ENCODE measurements around the gene PLCB3. TPM values are rescaled to one million over a fixed set of nuclear protein-coding genes. Genes with fewer than 3 reads are reported as not detected.
A peak's percentile ranks its signal among the peaks of the same experiment; 100 is the strongest.

Gene PLCB3
- total RNA-seq, 1 donor from 2014 or later = 43.5 TPM

DNA sequence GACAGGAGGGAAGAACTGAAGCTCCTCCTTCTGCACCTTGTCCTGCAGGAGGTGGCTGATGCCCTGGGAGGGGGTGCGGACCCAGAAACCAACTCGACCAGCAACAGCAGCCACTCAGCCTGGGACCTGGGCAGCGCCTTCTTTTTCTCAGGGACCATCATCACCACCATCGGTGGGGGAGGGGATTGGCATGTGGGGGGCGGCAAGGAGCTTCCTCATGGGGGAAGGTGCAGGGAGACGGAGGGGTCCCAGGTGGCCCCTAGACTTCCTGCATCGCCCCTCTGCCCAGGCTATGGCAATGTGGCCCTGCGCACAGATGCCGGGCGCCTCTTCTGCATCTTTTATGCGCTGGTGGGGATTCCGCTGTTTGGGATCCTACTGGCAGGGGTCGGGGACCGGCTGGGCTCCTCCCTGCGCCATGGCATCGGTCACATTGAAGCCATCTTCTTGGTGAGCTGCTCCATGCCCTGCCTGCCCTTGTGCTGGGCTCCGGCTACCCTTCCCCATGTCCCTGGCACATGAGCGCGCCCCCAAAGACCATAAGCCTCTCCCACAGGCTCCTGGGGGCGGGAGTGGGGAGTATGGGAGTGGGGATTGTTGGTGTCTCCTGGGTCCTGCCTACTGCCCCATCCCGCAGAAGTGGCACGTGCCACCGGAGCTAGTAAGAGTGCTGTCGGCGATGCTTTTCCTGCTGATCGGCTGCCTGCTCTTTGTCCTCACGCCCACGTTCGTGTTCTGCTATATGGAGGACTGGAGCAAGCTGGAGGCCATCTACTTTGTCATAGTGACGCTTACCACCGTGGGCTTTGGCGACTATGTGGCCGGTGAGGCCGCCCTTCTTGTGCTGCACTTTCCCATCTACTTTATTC is 45.7 kb downstream of the PLCB3 start:
- DNase-seq (ENCODE audit: low read depth) = no peak
- TF ChIP-seq CTCF (conservative IDR thresholded peaks at IDR 0.05; ENCODE audit: low read depth, low read length) = no peak
- H3K4me3 ChIP-seq (ENCODE audit: low read depth, low read length) = no peak overlapping the region

DNA sequence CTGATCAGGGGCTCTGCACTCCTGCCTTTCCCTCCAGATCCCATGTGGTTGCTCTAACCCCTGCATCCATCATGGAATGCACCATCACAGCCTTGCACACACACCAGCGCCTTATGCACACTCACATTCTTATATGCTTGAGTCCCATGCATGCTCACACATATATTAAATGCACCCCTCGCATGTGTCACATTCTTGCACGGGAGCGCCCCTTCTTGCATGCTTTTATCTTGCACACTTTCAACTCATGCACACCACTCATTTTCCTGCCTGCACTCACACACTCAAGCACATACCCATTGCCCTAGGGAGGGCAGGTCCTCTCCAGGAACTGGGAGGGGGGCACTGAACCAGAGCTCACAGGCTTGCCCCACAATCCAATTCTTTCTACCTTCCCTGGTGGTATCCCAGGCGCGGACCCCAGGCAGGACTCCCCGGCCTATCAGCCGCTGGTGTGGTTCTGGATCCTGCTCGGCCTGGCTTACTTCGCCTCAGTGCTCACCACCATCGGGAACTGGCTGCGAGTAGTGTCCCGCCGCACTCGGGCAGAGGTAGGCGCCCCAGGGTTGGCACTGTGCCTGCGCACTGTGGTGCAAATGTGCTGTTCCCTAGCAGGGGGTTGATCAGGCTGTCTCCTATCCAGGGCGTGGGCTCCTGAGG is 46.5 kb downstream of the PLCB3 start:
- H3K4me3 ChIP-seq (ENCODE audit: low read depth, low read length) = no peak overlapping the region
- no peak for DNase-seq (ENCODE audit: low read depth)
- TF ChIP-seq CTCF (conservative IDR thresholded peaks at IDR 0.05; ENCODE audit: low read depth, low read length) = no peak

- no peak for DNase-seq (ENCODE audit: low read depth)
- H3K4me3 ChIP-seq (ENCODE audit: low read depth, low read length) = peak overlapping the region; percentile 38
- no peak for TF ChIP-seq CTCF (conservative IDR thresholded peaks at IDR 0.05; ENCODE audit: low read depth, low read length)
These were observed 47.9 kb downstream of the PLCB3 start for GRCh38 chr11:64298966-64299846.

DNA sequence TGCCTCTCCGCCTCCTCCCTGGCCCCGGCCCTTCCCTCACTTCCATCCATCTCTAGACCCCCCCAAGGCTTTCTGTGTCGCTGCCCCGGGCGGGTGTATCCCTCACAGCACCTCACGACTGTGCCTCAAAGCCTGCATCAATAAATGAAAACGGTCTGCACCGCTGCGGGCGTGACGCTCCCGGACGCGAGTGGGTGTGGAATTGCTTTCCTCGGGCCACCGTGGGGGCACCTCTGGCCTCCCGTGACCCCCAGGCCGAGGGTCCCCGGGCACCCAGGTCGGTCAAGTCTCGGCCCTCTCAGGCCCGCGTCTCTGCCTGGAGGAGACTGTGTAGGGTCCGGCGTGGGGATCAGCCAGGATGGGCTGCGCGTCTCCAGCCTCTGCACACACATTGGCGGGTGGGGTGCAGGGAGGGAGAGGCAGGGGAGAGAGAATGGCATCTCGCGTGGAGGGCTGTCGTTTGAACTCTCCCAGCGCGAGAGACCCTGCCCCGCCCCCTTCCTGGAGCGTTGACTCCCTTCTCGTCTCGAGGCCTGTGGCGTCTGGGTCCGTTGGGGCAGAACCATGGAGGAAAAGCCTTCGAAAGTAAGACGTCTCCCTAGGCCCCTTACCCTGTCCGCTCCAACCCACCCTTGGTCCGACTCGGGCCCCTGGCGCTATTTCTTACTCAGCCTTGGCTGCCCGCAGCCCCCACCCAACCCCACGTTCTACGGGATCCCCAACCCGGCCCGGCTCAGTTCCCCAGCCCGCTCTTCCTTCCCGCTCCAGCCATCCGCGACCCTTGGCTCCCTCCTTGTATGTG is 48.7 kb downstream of the PLCB3 start, which contains the start of gene CATSPERZ:
TSS of gene CATSPERZ (plus strand) at position 512 of the 802 bp plus-strand sequence. CDS start at position 565, 53 bp downstream.
- H3K4me3 ChIP-seq (ENCODE audit: low read depth, low read length) = peak within 1 kb of the TSS; percentile 45
- no peak for DNase-seq (ENCODE audit: low read depth)
- no peak for TF ChIP-seq CTCF (conservative IDR thresholded peaks at IDR 0.05; ENCODE audit: low read depth, low read length)

DNA sequence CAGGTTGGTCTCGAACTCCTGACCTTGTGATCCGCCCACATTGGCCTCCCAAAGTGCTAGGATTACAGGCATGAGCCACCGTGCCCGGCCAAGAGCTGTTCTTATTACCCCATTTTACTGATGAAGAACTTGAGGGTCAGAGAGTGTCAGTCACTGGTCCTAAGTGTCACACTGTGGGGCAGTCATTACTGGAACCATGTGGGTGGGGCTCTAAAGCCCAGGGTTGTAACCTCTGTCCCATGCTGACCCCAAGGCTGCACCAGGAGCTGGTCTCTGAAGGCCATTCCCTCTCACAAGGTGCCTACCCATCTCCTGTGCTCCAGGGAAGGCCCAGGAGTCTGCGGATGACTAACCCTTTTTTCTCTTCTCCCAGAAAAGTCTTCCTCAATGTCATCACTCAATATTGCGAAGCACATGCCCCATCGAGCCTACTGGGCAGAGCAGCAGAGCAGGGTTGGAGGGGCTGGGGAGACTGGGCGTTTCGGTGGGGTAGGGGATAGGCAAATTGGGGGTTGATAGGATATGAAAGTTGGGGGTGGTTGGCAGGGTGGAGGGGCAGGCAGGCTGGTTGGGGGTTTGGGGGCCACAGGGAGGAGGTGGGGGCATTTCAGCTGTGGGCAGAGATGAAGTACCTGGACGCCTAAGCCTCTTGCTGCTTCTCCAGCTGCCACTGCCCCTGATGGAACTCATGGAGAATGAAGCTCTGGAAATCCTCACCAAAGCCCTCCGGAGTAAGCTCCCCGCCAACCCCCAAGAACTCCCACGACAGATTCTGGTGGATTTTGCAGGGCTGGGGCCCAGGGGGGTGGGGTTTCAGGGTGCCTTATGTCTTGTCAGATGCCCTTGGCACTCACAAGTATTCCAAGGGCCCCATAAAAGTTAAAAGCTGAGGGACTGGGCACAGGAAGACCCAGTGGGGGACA is 52.0 kb downstream of the PLCB3 start:
- no peak for DNase-seq (ENCODE audit: low read depth)
- TF ChIP-seq CTCF (conservative IDR thresholded peaks at IDR 0.05; ENCODE audit: low read depth, low read length) = no peak
- H3K4me3 ChIP-seq (ENCODE audit: low read depth, low read length) = no peak overlapping the region

All from epithelial cell of proximal tubule (primary cell).